ENCODE measurements around the gene CYP4F22.

CYP4F22 gene

GRCh38 chr19:15550929-15551292 is 42.6 kb downstream of the CYP4F22 start:
- H3K4me3 ChIP-seq (ENCODE audit: low read depth, low read length): peak overlapping the region; percentile 6
- no peak for TF ChIP-seq CTCF (IDR thresholded peaks at IDR 0.05; ENCODE audit: insufficient read depth, low read depth, low read length, missing control alignments)
- no peak for DNase-seq (ENCODE audit: low read depth)

GRCh38 chr19:15551293-15552004 is 43.1 kb downstream of the CYP4F22 start:
- DNase-seq (ENCODE audit: low read depth): peak; percentile 41
- TF ChIP-seq CTCF (IDR thresholded peaks at IDR 0.05; ENCODE audit: insufficient read depth, low read depth, low read length, missing control alignments): no peak
- H3K4me3 ChIP-seq (ENCODE audit: low read depth, low read length): peak overlapping the region; percentile 6

GRCh38 chr19:15555021-15555420 is 46.7 kb downstream of the CYP4F22 start:
- H3K4me3 ChIP-seq (ENCODE audit: low read depth, low read length): no peak overlapping the region
- no peak for TF ChIP-seq CTCF (IDR thresholded peaks at IDR 0.05; ENCODE audit: insufficient read depth, low read depth, low read length, missing control alignments)
- DNase-seq (ENCODE audit: low read depth): no peak

GRCh38 chr19:15555759-15556633 is 47.7 kb downstream of the CYP4F22 start:
- peak; percentile 96 for DNase-seq (ENCODE audit: low read depth)
- peak overlapping the region; percentile 48 for H3K4me3 ChIP-seq (ENCODE audit: low read depth, low read length)
- TF ChIP-seq CTCF (IDR thresholded peaks at IDR 0.05; ENCODE audit: insufficient read depth, low read depth, low read length, missing control alignments): peak; percentile 94

GRCh38 chr19:15556634-15557181 is 48.4 kb downstream of the CYP4F22 start:
- DNase-seq (ENCODE audit: low read depth): no peak
- no peak for TF ChIP-seq CTCF (IDR thresholded peaks at IDR 0.05; ENCODE audit: insufficient read depth, low read depth, low read length, missing control alignments)
- H3K4me3 ChIP-seq (ENCODE audit: low read depth, low read length): no peak overlapping the region

- no peak for TF ChIP-seq CTCF (IDR thresholded peaks at IDR 0.05; ENCODE audit: insufficient read depth, low read depth, low read length, missing control alignments)
Measured at GRCh38 chr19:15557223-15557622, 48.9 kb downstream of the CYP4F22 start.

More at GRCh38 chr19:15557223-15557622, 48.9 kb downstream of the CYP4F22 start:
- no peak overlapping the region for H3K4me3 ChIP-seq (ENCODE audit: low read depth, low read length)
- DNase-seq (ENCODE audit: low read depth): no peak
